AG04450 (cell line): Measurements from ENCODE around the gene TMEM98. TPM values are rescaled to one million over a fixed set of nuclear protein-coding genes. Genes with fewer than 3 reads are reported as not detected.

Experiments used
- CTCF ChIA-PET: fragments of 300-600, 350-600 bp; formaldehyde crosslinking; extraction: SDS; loops from one replicate; lab custom pipeline; 2022; ENCODE audit warnings: antibody characterized with exemption, inconsistent platforms; lab: Charles Lee
- POLR2A ChIA-PET: fragments of 350-600 bp; formaldehyde crosslinking; extraction: SDS; loops from one replicate; lab custom pipeline; 2021; ENCODE audit warnings: antibody characterized with exemption, inconsistent platforms; lab: Yijun Ruan, JAX
- DNase-seq: peaks from one replicate; pipeline ENCODE4 v3.0.0-alpha.2; 2011; ENCODE audit warnings: low read depth, low spot score
- H3K27ac ChIP-seq: one replicate; pipeline ENCODE4 v1.5.1; 2012; ENCODE audit warnings: low read depth, low read length, control low read depth
- H3K27me3 ChIP-seq: one replicate; pipeline ENCODE4 v1.6.0; 2012; ENCODE audit warnings: low read length; ENCODE audit not compliant: control insufficient read depth, insufficient read depth
- H3K4me3 ChIP-seq: 2 replicates; pipeline ENCODE4 v1.5.1; 2011; ENCODE audit warnings: mild to moderate bottlenecking, low read depth, low read length, control low read depth
- H3K9me3 ChIP-seq: 2 replicates; pipeline ENCODE4 v1.5.1; 2012; ENCODE audit warnings: low read length; ENCODE audit not compliant: control insufficient read depth, insufficient read depth
- polyA plus RNA-seq: library from polyadenylated mRNA; depleted of rRNA; stranded (reverse); fragments of >200 nt; gene quantifications from 2 replicates; pipeline ENCODE4 v1.2.3, GENCODE V29; 2011
- TF ChIP-seq, protein P1 (sequence below): IDR thresholded peaks from 2 replicates; pipeline ENCODE4 v1.5.1; 2011; ENCODE audit warnings: low read depth, low read length, control low read depth, inconsistent platforms

The TMEM98 gene
- polyA plus RNA-seq, 1 experiment: 260 TPM

DNA sequence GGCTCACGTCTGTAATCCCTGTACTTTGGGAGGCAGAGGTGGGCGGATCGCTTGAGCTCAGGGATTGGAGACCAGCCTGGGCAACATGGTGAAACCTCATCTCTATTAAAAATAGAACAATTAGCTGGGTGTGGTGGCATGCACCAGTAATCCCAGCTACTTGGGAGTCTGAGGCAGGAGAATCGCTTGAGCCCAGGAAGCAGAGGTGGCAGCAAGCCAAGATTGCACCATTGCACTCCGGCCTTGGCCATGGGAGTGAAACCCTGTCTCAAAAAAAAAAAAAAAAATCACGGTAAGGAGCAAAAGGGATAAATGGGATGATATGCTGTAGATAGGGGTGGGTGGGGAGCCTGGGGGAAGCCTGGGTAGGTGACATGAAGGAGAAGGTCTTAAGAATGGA lies 20.4 kb upstream of the TMEM98 start:
- DNase-seq: no peak
- POLR2A ChIA-PET: no interaction called here
- no peaks in the 10 kb centered on the region for H3K27me3 ChIP-seq
- no peaks in the 10 kb centered on the region for H3K9me3 ChIP-seq
- TF ChIP-seq, protein P1, sequence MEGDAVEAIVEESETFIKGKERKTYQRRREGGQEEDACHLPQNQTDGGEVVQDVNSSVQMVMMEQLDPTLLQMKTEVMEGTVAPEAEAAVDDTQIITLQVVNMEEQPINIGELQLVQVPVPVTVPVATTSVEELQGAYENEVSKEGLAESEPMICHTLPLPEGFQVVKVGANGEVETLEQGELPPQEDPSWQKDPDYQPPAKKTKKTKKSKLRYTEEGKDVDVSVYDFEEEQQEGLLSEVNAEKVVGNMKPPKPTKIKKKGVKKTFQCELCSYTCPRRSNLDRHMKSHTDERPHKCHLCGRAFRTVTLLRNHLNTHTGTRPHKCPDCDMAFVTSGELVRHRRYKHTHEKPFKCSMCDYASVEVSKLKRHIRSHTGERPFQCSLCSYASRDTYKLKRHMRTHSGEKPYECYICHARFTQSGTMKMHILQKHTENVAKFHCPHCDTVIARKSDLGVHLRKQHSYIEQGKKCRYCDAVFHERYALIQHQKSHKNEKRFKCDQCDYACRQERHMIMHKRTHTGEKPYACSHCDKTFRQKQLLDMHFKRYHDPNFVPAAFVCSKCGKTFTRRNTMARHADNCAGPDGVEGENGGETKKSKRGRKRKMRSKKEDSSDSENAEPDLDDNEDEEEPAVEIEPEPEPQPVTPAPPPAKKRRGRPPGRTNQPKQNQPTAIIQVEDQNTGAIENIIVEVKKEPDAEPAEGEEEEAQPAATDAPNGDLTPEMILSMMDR: no peak
- CTCF ChIA-PET: interaction anchor here (0.7 to 5.9 kb wide), 4 partner anchors 30 to 125 kb away, joined by 4 to 109 read pairs (median 8); partner anchors contain the start of gene MYO1D
- no peak overlapping the region for H3K27ac ChIP-seq
- no peak overlapping the region for H3K4me3 ChIP-seq

DNA sequence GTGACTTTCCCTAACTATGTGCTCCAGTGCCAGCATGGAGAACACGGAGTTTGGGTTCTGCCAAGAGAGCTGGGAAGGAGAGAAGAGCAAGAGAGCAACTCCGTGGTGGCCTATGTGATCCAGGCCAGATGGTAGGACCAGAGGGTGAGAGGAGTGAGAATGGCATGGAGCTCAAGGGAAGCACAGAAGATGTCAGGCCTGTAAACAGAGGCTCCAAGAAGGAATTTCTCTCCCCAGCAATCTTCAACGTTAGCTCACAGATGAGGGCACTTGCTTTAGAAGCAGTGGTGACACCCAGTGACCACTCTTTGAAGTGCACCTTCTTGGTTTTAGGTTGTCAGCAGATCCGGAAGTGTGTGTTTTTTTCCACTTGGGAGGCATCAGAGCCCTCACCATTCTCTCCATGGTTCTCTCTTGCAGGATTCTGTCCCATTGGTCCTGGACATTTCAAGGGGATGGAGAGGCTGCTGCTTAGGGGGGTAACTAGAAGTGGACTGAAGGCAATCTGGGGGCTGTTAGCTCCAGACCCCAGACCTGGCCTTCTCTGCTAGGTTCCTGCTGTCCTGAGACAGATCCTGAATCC lies 18.1 kb upstream of the TMEM98 start:
- H3K4me3 ChIP-seq: no peak overlapping the region
- POLR2A ChIA-PET: no interaction called here
- no peak overlapping the region for H3K27ac ChIP-seq
- TF ChIP-seq, protein P1: peak; percentile 84
- CTCF ChIA-PET: interaction anchor here (0.6 to 5.9 kb wide), 26 partner anchors 10 to 840 kb away, joined by 3 to 109 read pairs (median 4); partner anchors contain the start of gene MYO1D
- DNase-seq: peak; percentile 66
- H3K9me3 ChIP-seq: no peaks in the 10 kb centered on the region
- peaks cover 1% of the 10 kb centered on the region for H3K27me3 ChIP-seq

DNA sequence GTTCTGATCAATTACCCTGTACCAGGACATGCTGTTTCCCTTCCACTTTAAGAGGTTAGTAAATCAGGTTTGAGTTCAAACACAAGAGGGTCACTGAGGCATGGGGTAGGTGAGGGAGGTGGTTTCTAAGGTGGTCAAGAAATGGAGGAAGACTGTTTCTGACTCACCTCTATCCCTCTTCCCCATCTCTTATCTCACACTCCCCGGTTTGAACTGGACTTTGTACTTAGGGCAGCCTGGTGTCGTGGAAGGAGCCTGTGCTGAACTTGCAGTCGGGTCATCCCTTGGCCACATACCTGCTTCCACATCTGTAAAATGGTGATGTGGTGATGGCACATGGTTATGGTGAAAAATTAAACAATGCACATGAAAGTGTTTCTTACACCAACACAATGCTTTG lies 17.2 kb upstream of the TMEM98 start:
- no peak overlapping the region for H3K27ac ChIP-seq
- no peaks in the 10 kb centered on the region for H3K9me3 ChIP-seq
- DNase-seq: no peak
- ChIA-PET POLR2A (no interaction called here), CTCF (interaction anchor here (0.8 to 5.9 kb wide), 12 partner anchors 10 to 449 kb away, joined by 3 to 109 read pairs (median 5); partner anchors contain the start of gene MYO1D)
- H3K27me3 ChIP-seq: peaks cover 3% of the 10 kb centered on the region
- TF ChIP-seq, protein P1: no peak
- no peak overlapping the region for H3K4me3 ChIP-seq

DNA sequence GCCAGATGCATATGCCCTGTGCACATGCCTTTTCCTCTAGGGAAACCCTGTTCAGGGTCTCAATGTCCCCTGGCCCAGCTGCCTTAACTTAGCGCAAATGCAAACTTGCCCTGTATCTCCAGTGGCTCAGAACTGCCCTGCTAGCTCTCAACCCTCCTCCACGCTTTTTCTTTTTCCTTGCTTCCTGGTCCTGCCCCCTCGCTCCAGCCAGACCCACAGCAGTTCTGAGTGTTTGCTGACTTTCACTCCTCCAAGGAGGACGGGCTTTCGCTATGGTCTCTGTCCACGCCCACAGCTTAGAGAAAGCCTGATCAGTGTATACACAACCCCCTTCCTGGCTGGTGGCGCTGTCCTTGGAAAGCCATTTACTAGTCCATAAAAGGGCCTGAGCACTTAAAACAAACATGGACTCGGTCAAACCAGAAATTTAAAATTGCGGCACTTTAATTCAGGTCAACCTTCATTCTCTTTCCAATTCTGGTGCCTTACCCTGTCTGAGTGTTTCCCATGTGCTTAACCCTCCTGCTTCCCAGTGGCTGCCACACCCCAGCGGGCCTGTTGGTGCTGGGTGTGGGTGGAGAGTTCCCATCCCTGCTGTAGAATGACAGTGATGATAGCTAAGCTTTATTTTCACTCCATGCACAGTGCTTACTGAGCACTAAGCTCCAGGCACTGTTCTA lies 15.6 kb upstream of the TMEM98 start:
- Histone ChIP-seq H3K9me3 (no peaks in the 10 kb centered on the region), H3K27me3 (peaks cover 3% of the 10 kb centered on the region), H3K4me3 (no peak overlapping the region), H3K27ac (no peak overlapping the region)
- DNase-seq: peak; percentile 44
- ChIA-PET CTCF (interaction anchor here (0.5 to 5.9 kb wide), 16 partner anchors 8 to 451 kb away, joined by 3 to 109 read pairs (median 4); partner anchors contain the start of genes MYO1D and TMEM98), POLR2A (interaction anchor here (0.5 to 0.6 kb wide), 2 partner anchors 51 to 66 kb away, joined by 3 to 7 read pairs; no protein-coding TSS in a partner anchor)
- TF ChIP-seq, protein P1: peak; percentile 11; the same call in 1 of the 2 replicates

DNA sequence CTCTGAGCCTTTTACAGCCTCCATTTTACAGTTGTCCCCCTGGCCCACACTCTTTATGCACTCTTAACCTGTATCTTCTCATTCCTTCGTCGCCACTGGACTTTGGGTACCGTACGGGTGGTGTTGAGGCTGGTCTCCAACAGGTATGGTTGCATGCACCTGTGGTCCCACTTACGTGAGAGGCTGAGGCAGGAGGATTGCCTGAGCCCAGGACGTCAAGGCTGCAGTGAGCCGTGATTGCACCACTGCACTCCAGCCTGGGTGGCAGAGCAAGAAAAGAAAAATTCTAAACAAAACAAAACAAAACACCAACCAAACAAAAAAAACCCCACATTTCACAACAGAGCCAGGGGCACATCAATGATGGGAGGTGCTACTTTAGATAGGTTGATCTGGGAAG lies 14.4 kb upstream of the TMEM98 start:
- no peak overlapping the region for H3K4me3 ChIP-seq
- H3K27ac ChIP-seq: no peak overlapping the region
- no peak for DNase-seq
- POLR2A ChIA-PET: no interaction called here
- TF ChIP-seq, protein P1: no peak
- no peaks in the 10 kb centered on the region for H3K9me3 ChIP-seq
- H3K27me3 ChIP-seq: peaks cover 3% of the 10 kb centered on the region
- CTCF ChIA-PET: interaction anchor here (0.9 to 5.9 kb wide), 3 partner anchors 15 to 132 kb away, joined by 3 to 109 read pairs (median 4); no protein-coding TSS in a partner anchor
